BE2C (cell line): ENCODE measurements around the gene TPX2.

Experiments
- DNase-seq: peaks from one replicate; pipeline ENCODE4 v3.0.0-alpha.2; 2020
- H3K27me3 ChIP-seq: fragments of 250-450 bp; sonication (Bioruptor Pico); 2 replicates; pipeline ENCODE4 v1.5.1; 2020; ENCODE audit warnings: mild to moderate bottlenecking
- H3K36me3 ChIP-seq: fragments of 250-450 bp; sonication (Bioruptor Pico); 2 replicates; pipeline ENCODE4 v1.5.1; 2020; ENCODE audit warnings: mild to moderate bottlenecking
- H3K4me1 ChIP-seq: fragments of 250-450 bp; sonication (Bioruptor Pico); 2 replicates; pipeline ENCODE4 v1.5.1; 2020
- H3K4me3 ChIP-seq: 2 replicates; pipeline ENCODE4 v1.5.1; 2011; ENCODE audit warnings: low read depth, low read length
- H3K9me3 ChIP-seq: fragments of 250-450 bp; sonication (Bioruptor Pico); 2 replicates; pipeline ENCODE4 v1.5.1; 2020
- TF ChIP-seq, protein P1 (sequence below): IDR thresholded peaks from 2 replicates; pipeline ENCODE4 v1.5.1; 2012; ENCODE audit warnings: mild to moderate bottlenecking, low read depth, low read length

TPX2 gene

DNA sequence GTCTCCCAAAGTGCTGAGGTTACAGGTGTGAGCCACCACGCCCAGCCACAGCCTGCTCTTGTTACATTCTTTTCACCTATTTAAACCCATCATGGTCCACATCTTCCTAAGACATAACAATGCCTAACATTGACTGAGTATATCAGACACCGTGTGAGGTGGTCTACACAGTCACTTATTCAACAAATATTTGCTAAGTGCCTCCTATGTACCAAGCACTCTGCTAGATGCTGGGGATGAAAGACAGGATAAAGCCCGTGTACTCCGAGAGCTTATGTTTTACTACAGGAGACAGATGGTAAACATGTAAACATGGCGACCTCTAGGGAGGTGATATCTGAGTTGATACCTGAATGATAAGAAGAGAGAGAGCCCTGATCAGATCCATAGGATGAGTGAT, 29.2 kb upstream of the TPX2 start:
- Histone ChIP-seq H3K4me1 (no peaks in the 10 kb centered on the region), H3K36me3 (peaks cover 30% of the 10 kb centered on the region), H3K27me3 (no peaks in the 10 kb centered on the region), H3K9me3 (no peaks in the 10 kb centered on the region), H3K4me3 (no peak overlapping the region)
- no peak for DNase-seq
- TF ChIP-seq, protein P1, sequence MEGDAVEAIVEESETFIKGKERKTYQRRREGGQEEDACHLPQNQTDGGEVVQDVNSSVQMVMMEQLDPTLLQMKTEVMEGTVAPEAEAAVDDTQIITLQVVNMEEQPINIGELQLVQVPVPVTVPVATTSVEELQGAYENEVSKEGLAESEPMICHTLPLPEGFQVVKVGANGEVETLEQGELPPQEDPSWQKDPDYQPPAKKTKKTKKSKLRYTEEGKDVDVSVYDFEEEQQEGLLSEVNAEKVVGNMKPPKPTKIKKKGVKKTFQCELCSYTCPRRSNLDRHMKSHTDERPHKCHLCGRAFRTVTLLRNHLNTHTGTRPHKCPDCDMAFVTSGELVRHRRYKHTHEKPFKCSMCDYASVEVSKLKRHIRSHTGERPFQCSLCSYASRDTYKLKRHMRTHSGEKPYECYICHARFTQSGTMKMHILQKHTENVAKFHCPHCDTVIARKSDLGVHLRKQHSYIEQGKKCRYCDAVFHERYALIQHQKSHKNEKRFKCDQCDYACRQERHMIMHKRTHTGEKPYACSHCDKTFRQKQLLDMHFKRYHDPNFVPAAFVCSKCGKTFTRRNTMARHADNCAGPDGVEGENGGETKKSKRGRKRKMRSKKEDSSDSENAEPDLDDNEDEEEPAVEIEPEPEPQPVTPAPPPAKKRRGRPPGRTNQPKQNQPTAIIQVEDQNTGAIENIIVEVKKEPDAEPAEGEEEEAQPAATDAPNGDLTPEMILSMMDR, result no peak

DNA sequence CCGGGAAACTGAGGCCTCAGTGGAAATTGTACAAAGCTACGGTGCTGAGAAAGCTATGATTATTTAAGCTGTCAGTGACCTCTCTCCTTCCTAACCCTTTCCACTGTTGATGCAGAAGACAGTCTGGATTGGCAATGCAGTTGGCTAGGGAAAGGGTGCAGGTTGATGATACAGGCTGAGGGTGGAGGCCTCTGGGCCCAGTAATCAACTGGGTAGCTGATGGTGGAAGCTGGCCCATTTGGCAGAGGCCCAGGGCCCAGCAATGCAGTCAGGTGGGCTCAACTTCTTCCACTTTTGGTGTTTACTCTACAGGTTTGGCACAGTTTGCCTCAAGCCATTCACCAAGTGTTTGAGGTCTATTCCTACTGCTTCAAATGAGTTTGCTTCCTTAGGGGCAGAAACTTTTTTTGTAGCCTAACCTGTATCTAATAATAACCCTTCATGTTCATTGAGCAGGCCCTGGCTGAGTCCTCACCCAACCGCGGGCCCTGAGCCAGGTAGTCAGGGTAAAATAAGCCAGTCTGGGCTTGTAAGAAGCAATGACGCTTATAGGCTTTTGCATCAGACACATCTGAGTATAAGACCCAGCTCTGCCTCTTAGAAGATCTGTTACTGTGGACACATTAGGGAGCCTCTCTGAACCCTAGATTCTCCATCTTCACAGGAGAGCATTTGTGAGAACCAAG, 28.5 kb upstream of the TPX2 start:
- H3K27me3 ChIP-seq, result no peaks in the 10 kb centered on the region
- no peaks in the 10 kb centered on the region for H3K4me1 ChIP-seq
- H3K9me3 ChIP-seq, result no peaks in the 10 kb centered on the region
- no peak for DNase-seq
- TF ChIP-seq, protein P1, result no peak
- H3K4me3 ChIP-seq, result no peak overlapping the region
- H3K36me3 ChIP-seq, result peaks cover 30% of the 10 kb centered on the region

DNA sequence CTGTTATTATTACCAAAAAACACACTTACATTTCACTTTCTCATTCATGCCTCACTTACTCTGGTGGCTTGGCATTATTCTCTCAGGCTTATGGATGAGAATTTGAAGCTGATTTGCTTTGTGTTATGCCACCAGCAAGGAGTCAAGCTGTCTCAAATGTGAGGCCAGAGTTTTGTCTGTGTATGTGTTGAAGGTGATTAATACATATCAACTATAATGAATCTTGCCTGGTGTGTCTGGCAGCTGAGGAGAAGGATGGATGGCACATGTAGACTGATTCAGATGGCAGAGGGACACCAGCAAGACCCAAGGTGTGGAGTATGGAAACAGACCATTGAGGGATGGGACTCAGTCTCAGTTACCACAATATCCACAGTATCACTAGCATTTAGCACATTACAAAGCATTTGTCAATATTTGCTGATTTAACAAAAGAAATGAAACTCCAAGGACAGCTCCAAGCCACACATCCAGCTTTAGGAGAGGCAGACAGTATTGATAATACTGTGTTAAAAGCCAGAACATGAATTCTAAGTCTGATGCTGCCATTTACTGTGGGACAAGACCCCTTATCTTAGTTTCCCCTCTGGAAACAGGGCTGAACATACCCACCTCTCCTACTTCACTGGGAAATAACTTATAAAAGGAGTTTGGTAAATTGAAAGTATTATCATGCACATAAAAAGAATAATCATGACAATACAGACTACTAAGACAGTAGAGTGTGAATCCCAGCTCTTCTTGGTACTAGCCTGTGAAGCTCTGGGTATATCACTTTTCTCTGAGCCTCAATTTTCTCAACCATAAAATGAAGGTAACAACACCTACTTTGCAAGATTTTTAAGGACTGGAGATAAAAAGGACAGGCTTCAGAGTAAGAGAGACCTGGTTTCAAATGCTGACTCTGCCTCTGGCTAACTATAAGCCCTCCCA, 27.6 kb upstream of the TPX2 start:
- no peak overlapping the region for H3K4me3 ChIP-seq
- H3K36me3 ChIP-seq, result peaks cover 33% of the 10 kb centered on the region
- DNase-seq, result no peak
- H3K4me1 ChIP-seq, result no peaks in the 10 kb centered on the region
- no peaks in the 10 kb centered on the region for H3K27me3 ChIP-seq
- TF ChIP-seq, protein P1, result no peak
- no peaks in the 10 kb centered on the region for H3K9me3 ChIP-seq

DNA sequence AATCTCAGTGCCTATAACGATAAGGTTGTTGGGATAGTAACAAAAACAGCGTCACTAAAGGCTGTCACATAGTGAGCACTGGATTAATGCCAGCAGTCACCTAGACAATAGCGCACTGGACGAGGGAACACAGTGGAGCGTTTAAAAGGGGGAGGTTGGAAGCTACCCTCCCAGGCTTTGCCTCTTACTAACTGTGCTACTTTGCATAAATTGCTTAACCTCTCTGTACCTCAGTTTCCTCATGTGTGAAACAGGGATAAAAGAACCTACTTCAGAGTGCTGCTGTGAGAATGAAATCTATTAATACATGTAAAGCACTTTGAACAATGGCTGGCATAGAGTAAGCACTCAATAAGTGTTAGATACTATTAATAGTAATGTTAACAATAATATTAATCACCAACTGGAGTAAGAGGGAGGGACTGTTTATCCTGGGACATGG, 27.0 kb upstream of the TPX2 start:
- Histone ChIP-seq H3K4me3 (no peak overlapping the region), H3K9me3 (no peaks in the 10 kb centered on the region), H3K4me1 (no peaks in the 10 kb centered on the region), H3K36me3 (peaks cover 31% of the 10 kb centered on the region), H3K27me3 (no peaks in the 10 kb centered on the region)
- TF ChIP-seq, protein P1, result no peak
- no peak for DNase-seq

DNA sequence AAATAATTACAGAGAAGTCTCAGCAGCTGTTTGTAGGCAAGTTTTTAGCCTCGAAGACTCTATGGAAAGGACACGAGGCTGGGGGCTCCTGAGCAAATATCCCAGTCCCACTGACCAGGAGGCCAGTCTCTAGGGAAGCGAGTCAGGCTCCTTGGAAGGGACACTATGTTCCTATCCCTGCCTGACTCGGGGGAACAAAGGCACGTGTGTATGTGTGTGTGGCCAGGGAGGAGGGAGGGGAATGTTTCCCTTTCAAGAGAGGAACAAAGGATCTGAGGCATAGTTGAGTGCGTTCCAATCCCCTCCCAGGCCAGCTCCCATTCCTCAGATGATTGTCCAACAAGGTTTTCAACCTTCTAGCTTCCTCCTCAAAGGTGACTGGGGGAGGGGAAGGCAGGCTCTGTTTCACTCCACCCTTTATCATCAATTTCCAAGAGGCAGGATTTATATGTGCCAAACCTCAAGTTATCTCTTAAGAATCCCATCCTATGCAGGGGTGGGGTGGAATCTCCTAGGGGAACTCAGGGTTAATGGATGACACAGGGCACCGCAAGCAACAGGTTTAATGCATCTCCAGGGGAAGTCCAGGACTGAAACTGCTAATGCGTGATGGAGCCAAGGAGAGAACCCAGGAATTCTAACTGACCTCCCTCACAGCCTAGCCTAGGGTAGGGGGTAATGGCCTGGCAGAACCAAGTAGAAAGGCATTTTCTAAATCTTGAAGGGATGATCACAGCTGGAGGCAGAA, 26.4 kb upstream of the TPX2 start:
- no peak for DNase-seq
- Histone ChIP-seq H3K36me3 (peaks cover 28% of the 10 kb centered on the region), H3K27me3 (no peaks in the 10 kb centered on the region), H3K4me1 (no peaks in the 10 kb centered on the region), H3K9me3 (no peaks in the 10 kb centered on the region), H3K4me3 (no peak overlapping the region)
- TF ChIP-seq, protein P1, result no peak
